Measurements from ENCODE around the gene LCAT. TPM values are rescaled to one million over a fixed set of nuclear protein-coding genes. Genes with fewer than 3 reads are reported as not detected.

The LCAT gene
- total RNA-seq, 1 experiment from 2014 or later, result 17.8 TPM

DNA sequence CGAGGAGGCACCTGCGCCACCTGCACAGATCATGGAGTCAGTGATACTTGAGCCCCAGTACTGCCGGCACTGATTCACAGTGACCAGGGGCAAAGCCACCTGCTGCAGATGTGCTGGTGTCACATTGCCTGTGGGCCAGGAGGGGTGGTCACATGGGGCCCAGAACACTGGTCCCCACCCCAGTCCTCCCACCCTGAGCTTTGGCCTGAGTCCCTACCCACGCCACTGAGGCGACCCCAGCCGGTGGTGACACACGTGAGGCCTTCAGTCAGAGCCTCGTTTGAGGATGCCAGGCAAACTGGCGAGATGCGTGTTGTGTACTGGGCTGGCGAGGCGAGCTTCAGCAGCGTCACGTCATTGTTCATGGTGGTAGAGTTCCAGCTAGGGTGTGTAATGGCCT is 13.7 kb downstream of the LCAT start:
- Histone ChIP-seq H3K27ac (ENCODE audit: insufficient read length, low read depth, low read length) (no peak overlapping the region), H4K91ac (ENCODE audit: insufficient read length, low read depth, low read length) (no peak overlapping the region), H3K56ac (ENCODE audit: insufficient read length, low read depth, low read length) (no peak overlapping the region), H4K5ac (ENCODE audit: insufficient read length, low read depth, low read length) (no peak overlapping the region), H3K23ac (ENCODE audit: insufficient read length, low read depth, low read length) (no peak overlapping the region), H3K4ac (ENCODE audit: low read depth, low read length) (no peak overlapping the region), H3K27me3 (ENCODE audit: insufficient read depth, low read length) (no peaks in the 10 kb centered on the region), H3K9ac (ENCODE audit: extremely low read depth, insufficient read length, low read length) (no peak overlapping the region), H2AK5ac (ENCODE audit: insufficient read length, low read length) (no peak overlapping the region), H2BK12ac (ENCODE audit: insufficient read length, low read depth, low read length) (no peak overlapping the region), H4K8ac (replicated peaks; ENCODE audit: insufficient read length, low read depth, low read length) (no peak overlapping the region), H2AFZ (ENCODE audit: low read length) (no peak overlapping the region), H3K79me1 (ENCODE audit: insufficient read depth, low read depth, low read length, poor library complexity, severe bottlenecking) (no peaks in the 10 kb centered on the region), H3K4me2 (ENCODE audit: insufficient read depth, insufficient read length, low read length) (no peak overlapping the region), H3K23me2 (ENCODE audit: insufficient read length, low read depth, low read length, poor library complexity, severe bottlenecking) (peaks cover 7% of the 10 kb centered on the region), H2BK15ac (ENCODE audit: low read depth, low read length) (no peak overlapping the region), H2BK5ac (ENCODE audit: insufficient read length, low read length) (no peak overlapping the region), H2BK120ac (ENCODE audit: low read depth, low read length, poor library complexity, severe bottlenecking) (no peak overlapping the region), H3K18ac (ENCODE audit: insufficient read length, low read depth, low read length) (no peak overlapping the region), H4K20me1 (ENCODE audit: control insufficient read depth, insufficient read depth, insufficient read length) (no peaks in the 10 kb centered on the region), H3K4me1 (ENCODE audit: insufficient read depth, low read length) (no peaks in the 10 kb centered on the region; the same call in 1 of the 2 replicates), H3K9me3 (ENCODE audit: control insufficient read depth, low read depth, low read length) (no peaks in the 10 kb centered on the region), H3T11ph (ENCODE audit: low read length) (no peak overlapping the region), H3K79me2 (ENCODE audit: insufficient read depth, low read length) (no peaks in the 10 kb centered on the region), H3K14ac (ENCODE audit: insufficient read depth, low read length) (no peak overlapping the region), H2BK20ac (ENCODE audit: low read depth, low read length, poor library complexity, severe bottlenecking) (no peak overlapping the region)
- Mint-ChIP-seq H3K9me3 (no peaks in the 10 kb centered on the region; a peak in 1 of 5 replicates), H3K27me3 (ENCODE audit: low read depth) (peaks cover 8% of the 10 kb centered on the region), H3K36me3 (ENCODE audit: insufficient read depth in 1 of 3, low read depth in 3 of 3) (peaks cover 14 to 40% (median 15%) of the 10 kb centered on the region in 3 experiments), H3K4me1 (peaks cover 18 to 19% of the 10 kb centered on the region in 2 experiments), H3K4me3 (no peak overlapping the region), H3K27ac (no peak overlapping the region)
- DNase-seq, result no peak
- TF ChIP-seq, protein P1, sequence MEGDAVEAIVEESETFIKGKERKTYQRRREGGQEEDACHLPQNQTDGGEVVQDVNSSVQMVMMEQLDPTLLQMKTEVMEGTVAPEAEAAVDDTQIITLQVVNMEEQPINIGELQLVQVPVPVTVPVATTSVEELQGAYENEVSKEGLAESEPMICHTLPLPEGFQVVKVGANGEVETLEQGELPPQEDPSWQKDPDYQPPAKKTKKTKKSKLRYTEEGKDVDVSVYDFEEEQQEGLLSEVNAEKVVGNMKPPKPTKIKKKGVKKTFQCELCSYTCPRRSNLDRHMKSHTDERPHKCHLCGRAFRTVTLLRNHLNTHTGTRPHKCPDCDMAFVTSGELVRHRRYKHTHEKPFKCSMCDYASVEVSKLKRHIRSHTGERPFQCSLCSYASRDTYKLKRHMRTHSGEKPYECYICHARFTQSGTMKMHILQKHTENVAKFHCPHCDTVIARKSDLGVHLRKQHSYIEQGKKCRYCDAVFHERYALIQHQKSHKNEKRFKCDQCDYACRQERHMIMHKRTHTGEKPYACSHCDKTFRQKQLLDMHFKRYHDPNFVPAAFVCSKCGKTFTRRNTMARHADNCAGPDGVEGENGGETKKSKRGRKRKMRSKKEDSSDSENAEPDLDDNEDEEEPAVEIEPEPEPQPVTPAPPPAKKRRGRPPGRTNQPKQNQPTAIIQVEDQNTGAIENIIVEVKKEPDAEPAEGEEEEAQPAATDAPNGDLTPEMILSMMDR (conservative IDR thresholded peaks at IDR 0.05), result no peak
- WGBS (ENCODE audit: extremely low coverage, insufficient read length, low lambda C conversion rate), result no CpG with 5 or more reads among the region's 14 CpGs

Data from H9 (cell line).